Activated CD4-positive, alpha-beta T cell treated with anti-CD3 and anti-CD28 coated beads, Interleukin-10, Interleukin-2, amounts not matched to agents 100 ng/mL and 50 ng/mL, durations not matched to agents 16 hours and 8 hours (primary cell): ENCODE data around the gene TOMM7.
"Not testable (repeated sequence)": the region's sequence is repeated elsewhere in the genome, so short reads cannot be mapped to it uniquely, and the experiment has no call there.

ENCODE experiments used
- DNase-seq: peaks from one replicate; pipeline ENCODE4 v3.0.0-alpha.2; 2020

Gene TOMM7

GRCh38 chr7:22853138-22853537 lies 30.5 kb upstream of the TOMM7 start:
- no peak for DNase-seq

GRCh38 chr7:22851145-22851544 lies 28.5 kb upstream of the TOMM7 start:
- no peak for DNase-seq

- DNase-seq = not testable (repeated sequence)
Measured at GRCh38 chr7:22850394-22850793, 27.7 kb upstream of the TOMM7 start.

- no peak for DNase-seq
Measured at GRCh38 chr7:22849662-22850061, 27.0 kb upstream of the TOMM7 start.

- DNase-seq = no peak
Measured at GRCh38 chr7:22849172-22849571, 26.5 kb upstream of the TOMM7 start.

GRCh38 chr7:22846961-22847360 lies 24.3 kb upstream of the TOMM7 start:
- DNase-seq = no peak

- no peak for DNase-seq
Measured at GRCh38 chr7:22845221-22845834, 22.7 kb upstream of the TOMM7 start.

GRCh38 chr7:22843681-22844309 lies 21.1 kb upstream of the TOMM7 start:
- no peak for DNase-seq

GRCh38 chr7:22842973-22843372 lies 20.3 kb upstream of the TOMM7 start:
- no peak for DNase-seq

- no peak for DNase-seq
Measured at GRCh38 chr7:22842383-22842941, 19.8 kb upstream of the TOMM7 start.

GRCh38 chr7:22841954-22842353 lies 19.3 kb upstream of the TOMM7 start:
- DNase-seq = no peak

GRCh38 chr7:22837308-22837707 lies 14.7 kb upstream of the TOMM7 start:
- no peak for DNase-seq

- not testable (repeated sequence) for DNase-seq
Measured at GRCh38 chr7:22836506-22836905, 13.9 kb upstream of the TOMM7 start.

- no peak for DNase-seq
Measured at GRCh38 chr7:22833957-22834356, 11.3 kb upstream of the TOMM7 start.

- no peak for DNase-seq
Measured at GRCh38 chr7:22833113-22833855, 10.6 kb upstream of the TOMM7 start.

GRCh38 chr7:22832401-22832800 lies 9.8 kb upstream of the TOMM7 start:
- DNase-seq = no peak

- no peak for DNase-seq
Measured at GRCh38 chr7:22831602-22832305, 9.1 kb upstream of the TOMM7 start.

GRCh38 chr7:22827563-22827962 lies 4.9 kb upstream of the TOMM7 start:
- DNase-seq = no peak

- DNase-seq = no peak
Measured at GRCh38 chr7:22826593-22826992, 3.9 kb upstream of the TOMM7 start.

- no peak for DNase-seq
Measured at GRCh38 chr7:22824760-22825159, 2.1 kb upstream of the TOMM7 start.

- no peak for DNase-seq
Measured at GRCh38 chr7:22823142-22823497, 471 bp upstream of the TOMM7 start.

GRCh38 chr7:22821702-22822485 lies 755 bp downstream of the TOMM7 start:
- peak; percentile 23 for DNase-seq

GRCh38 chr7:22819476-22819875 lies 3.2 kb downstream of the TOMM7 start:
- DNase-seq = no peak
